H9 (cell line): ENCODE results near the gene CDC42. TPM values are rescaled to one million over a fixed set of nuclear protein-coding genes. Genes with fewer than 3 reads are reported as not detected.
"Not testable (repeated sequence)": the region's sequence is repeated elsewhere in the genome, so short reads cannot be mapped to it uniquely, and the experiment has no call there.

ENCODE experiments used
- DNase-seq: peaks from one replicate; pipeline ENCODE4 v3.0.0-alpha.2; 2017
- H2AFZ ChIP-seq: one replicate; pipeline ENCODE4 v1.6.1; 2013; ENCODE audit warnings: mild to moderate bottlenecking, low read length, control low read depth, moderate library complexity
- H2AK5ac ChIP-seq: 2 replicates; pipeline ENCODE4 v1.6.1; 2013; ENCODE audit warnings: low read length, control low read depth, mixed read lengths; ENCODE audit not compliant: insufficient read length
- H2BK120ac ChIP-seq: one replicate; pipeline ENCODE4 v1.6.1; 2013; ENCODE audit warnings: low read depth, mild to moderate bottlenecking, low read length, control low read depth, inconsistent platforms; ENCODE audit not compliant: poor library complexity, severe bottlenecking
- H2BK12ac ChIP-seq: 2 replicates; pipeline ENCODE4 v1.6.1; 2013; ENCODE audit warnings: low read length, control low read depth, mixed read lengths, low read depth; ENCODE audit not compliant: insufficient read length
- H2BK15ac ChIP-seq: 2 replicates; pipeline ENCODE4 v1.6.1; 2013; ENCODE audit warnings: low read depth, low read length, control low read depth
- H2BK20ac ChIP-seq: one replicate; pipeline ENCODE4 v1.6.1; 2013; ENCODE audit warnings: low read depth, mild to moderate bottlenecking, low read length, control low read depth, inconsistent platforms; ENCODE audit not compliant: poor library complexity, severe bottlenecking
- H2BK5ac ChIP-seq: 2 replicates; pipeline ENCODE4 v1.6.1; 2013; ENCODE audit warnings: low read length, control low read depth, mixed read lengths; ENCODE audit not compliant: insufficient read length
- H3K14ac ChIP-seq: 2 replicates; pipeline ENCODE4 v1.6.1; 2013; ENCODE audit warnings: low read length, control low read depth; ENCODE audit not compliant: insufficient read depth
- H3K18ac ChIP-seq: 2 replicates; pipeline ENCODE4 v1.6.1; 2013; ENCODE audit warnings: low read depth, mild to moderate bottlenecking, mixed read lengths, low read length, control low read depth; ENCODE audit not compliant: insufficient read length
- H3K23ac ChIP-seq: 2 replicates; pipeline ENCODE4 v1.6.1; 2013; ENCODE audit warnings: low read length, control low read depth, mixed read lengths, low read depth; ENCODE audit not compliant: insufficient read length
- H3K23me2 ChIP-seq: 2 replicates; pipeline ENCODE4 v1.6.1; 2013; ENCODE audit warnings: low read depth, mild to moderate bottlenecking, mixed read lengths, low read length, control low read depth; ENCODE audit not compliant: insufficient read length, poor library complexity, severe bottlenecking
- H3K27ac ChIP-seq: 2 replicates; pipeline ENCODE4 v1.5.1; 2013; ENCODE audit warnings: low read length, control low read depth, mixed read lengths, low read depth; ENCODE audit not compliant: insufficient read length
- H3K27me3 ChIP-seq: 2 replicates; pipeline ENCODE4 v1.6.1; 2013; ENCODE audit warnings: low read length, control low read depth, inconsistent platforms; ENCODE audit not compliant: insufficient read depth
- H3K4ac ChIP-seq: 2 replicates; pipeline ENCODE4 v1.6.1; 2013; ENCODE audit warnings: low read depth, mild to moderate bottlenecking, control low read depth, inconsistent platforms, low read length, moderate library complexity
- H3K4me1 ChIP-seq: 2 replicates; pipeline ENCODE4 v1.6.1; 2013; ENCODE audit warnings: low read length, control low read depth, inconsistent platforms; ENCODE audit not compliant: insufficient read depth
- H3K4me2 ChIP-seq: 2 replicates; pipeline ENCODE4 v1.6.1; 2013; ENCODE audit warnings: low read length, control low read depth, mixed read lengths; ENCODE audit not compliant: insufficient read length, insufficient read depth
- H3K56ac ChIP-seq: 2 replicates; pipeline ENCODE4 v1.6.1; 2013; ENCODE audit warnings: low read depth, mild to moderate bottlenecking, mixed read lengths, low read length, control low read depth; ENCODE audit not compliant: insufficient read length
- H3K79me1 ChIP-seq: 2 replicates; pipeline ENCODE4 v1.6.1; 2013; ENCODE audit warnings: low read depth, mild to moderate bottlenecking, moderate library complexity, low read length, control low read depth, inconsistent platforms; ENCODE audit not compliant: insufficient read depth, poor library complexity, severe bottlenecking
- H3K79me2 ChIP-seq: 2 replicates; pipeline ENCODE4 v1.6.1; 2013; ENCODE audit warnings: low read length, control low read depth, inconsistent platforms; ENCODE audit not compliant: insufficient read depth
- H3K9ac ChIP-seq: 2 replicates; pipeline ENCODE4 v1.6.1; 2013; ENCODE audit warnings: low read length, control low read depth, mixed read lengths; ENCODE audit not compliant: insufficient read length; ENCODE audit errors: extremely low read depth
- H3K9me3 ChIP-seq: one replicate; pipeline ENCODE4 v1.6.1; 2013; ENCODE audit warnings: low read depth, low read length, inconsistent platforms; ENCODE audit not compliant: control insufficient read depth
- H3T11ph ChIP-seq: one replicate; pipeline ENCODE4 v1.6.1; 2013; ENCODE audit warnings: mild to moderate bottlenecking, low read length, control low read depth, inconsistent platforms
- H4K20me1 ChIP-seq: one replicate; pipeline ENCODE4 v1.6.1; 2013; ENCODE audit not compliant: control insufficient read depth, insufficient read length, insufficient read depth
- H4K5ac ChIP-seq: 2 replicates; pipeline ENCODE4 v1.6.1; 2013; ENCODE audit warnings: low read depth, mild to moderate bottlenecking, mixed read lengths, low read length, control low read depth; ENCODE audit not compliant: insufficient read length
- H4K8ac ChIP-seq: replicated peaks from 2 replicates; pipeline ENCODE4 v1.6.1; 2013; ENCODE audit warnings: low read length, control low read depth, mixed read lengths, low read depth; ENCODE audit not compliant: insufficient read length
- H4K91ac ChIP-seq: 2 replicates; pipeline ENCODE4 v1.6.1; 2013; ENCODE audit warnings: low read depth, mild to moderate bottlenecking, moderate library complexity, mixed read lengths, low read length, control low read depth; ENCODE audit not compliant: insufficient read length
- H3K27ac Mint-ChIP-seq, 3 experiments: 2 replicates in 2 of 3; 3 replicates in 1 of 3; pipeline ENCODE4 v1.8.0; 2020 to 2021; ENCODE audit warnings: mixed read lengths in 3 of 3, mild to moderate bottlenecking in 1 of 3, moderate library complexity in 1 of 3
- H3K27me3 Mint-ChIP-seq: 2 replicates; pipeline ENCODE4 v1.8.0; 2021; ENCODE audit warnings: low read depth, mild to moderate bottlenecking, moderate library complexity, mixed read lengths
- H3K36me3 Mint-ChIP-seq, 3 experiments: 2 replicates in 2 of 3; 3 replicates in 1 of 3; pipeline ENCODE4 v1.8.0; 2020 to 2021; ENCODE audit warnings: low read depth in 3 of 3, mixed read lengths in 3 of 3; ENCODE audit not compliant: insufficient read depth in 1 of 3
- H3K4me1 Mint-ChIP-seq, 2 experiments: 2 replicates each; pipeline ENCODE4 v1.8.0; 2020; ENCODE audit warnings: mixed read lengths in 2 of 2
- H3K4me3 Mint-ChIP-seq, 2 experiments: 2 replicates in 1 of 2; 3 replicates in 1 of 2; pipeline ENCODE4 v1.8.0; 2020 to 2021; ENCODE audit warnings: mild to moderate bottlenecking in 2 of 2, mixed read lengths in 2 of 2, moderate library complexity in 1 of 2
- H3K9me3 Mint-ChIP-seq, 2 experiments: 2 replicates in 1 of 2; 3 replicates in 1 of 2; pipeline ENCODE4 v1.8.0; 2020; ENCODE audit warnings: mild to moderate bottlenecking in 2 of 2, mixed read lengths in 2 of 2, moderate library complexity in 1 of 2
- WGBS: extraction: QIAGEN DNeasy Blood & Tissue Kit; methylation state at CpG from one replicate; pipeline ENCODE4 v1.1.7; 2013; ENCODE audit warnings: missing lambda C conversion rate, low lambda C conversion rate, mixed read lengths; ENCODE audit not compliant: insufficient read length; ENCODE audit errors: extremely low coverage; 5-methylcytosine and 5-hydroxymethylcytosine counted together
- total RNA-seq: library from RNA; stranded (reverse); gene quantifications from 2 replicates; pipeline ENCODE4 v1.2.1, GENCODE V29; 2021
- TF ChIP-seq, protein P1 (sequence below): fragments of 200-600 bp; sonication (generic); conservative IDR thresholded peaks from 3 replicates; pipeline ENCODE4 v1.8.0; 2021; ENCODE audit warnings: antibody characterized with exemption, mild to moderate bottlenecking

CDC42 gene
- total RNA-seq, 1 experiment from 2014 or later: 197 TPM

GRCh38 chr1:22090867-22091266 lies 38.4 kb downstream of the CDC42 start:
- WGBS: no CpG with 5 or more reads among the region's 3 CpGs
- Histone ChIP-seq H2AK5ac (no peak overlapping the region), H3K4me1 (peaks cover 13% of the 10 kb centered on the region), H3K27me3 (no peaks in the 10 kb centered on the region), H2BK5ac (no peak overlapping the region), H3K23ac (no peak overlapping the region), H3K14ac (no peak overlapping the region), H2BK120ac (no peak overlapping the region), H3K23me2 (no peaks in the 10 kb centered on the region), H2BK15ac (no peak overlapping the region), H4K5ac (no peak overlapping the region), H2BK12ac (no peak overlapping the region), H3K56ac (no peak overlapping the region), H2BK20ac (no peak overlapping the region), H3K27ac (no peak overlapping the region), H3K4ac (no peak overlapping the region), H4K8ac (no peak overlapping the region), H3K79me2 (peaks cover 2% of the 10 kb centered on the region; the same call in 1 of the 2 replicates), H3K18ac (no peak overlapping the region), H3T11ph (no peak overlapping the region), H3K9ac (no peak overlapping the region), H4K91ac (no peak overlapping the region), H4K20me1 (no peaks in the 10 kb centered on the region), H3K4me2 (no peak overlapping the region), H3K79me1 (no peaks in the 10 kb centered on the region), H3K9me3 (no peaks in the 10 kb centered on the region), H2AFZ (no peak overlapping the region)
- no peak for DNase-seq
- Mint-ChIP-seq H3K27ac (peak overlapping the region in 1 of 3 experiments; percentile 61; a peak in 2 of 7 replicates), H3K4me3 (no peak overlapping the region), H3K27me3 (no peaks in the 10 kb centered on the region), H3K9me3 (no peaks in the 10 kb centered on the region), H3K36me3 (peaks cover 3 to 44% (median 36%) of the 10 kb centered on the region in 3 experiments; a peak in 5 of 7 replicates), H3K4me1 (peaks cover 40 to 55% of the 10 kb centered on the region in 2 experiments)
- TF ChIP-seq, protein P1, sequence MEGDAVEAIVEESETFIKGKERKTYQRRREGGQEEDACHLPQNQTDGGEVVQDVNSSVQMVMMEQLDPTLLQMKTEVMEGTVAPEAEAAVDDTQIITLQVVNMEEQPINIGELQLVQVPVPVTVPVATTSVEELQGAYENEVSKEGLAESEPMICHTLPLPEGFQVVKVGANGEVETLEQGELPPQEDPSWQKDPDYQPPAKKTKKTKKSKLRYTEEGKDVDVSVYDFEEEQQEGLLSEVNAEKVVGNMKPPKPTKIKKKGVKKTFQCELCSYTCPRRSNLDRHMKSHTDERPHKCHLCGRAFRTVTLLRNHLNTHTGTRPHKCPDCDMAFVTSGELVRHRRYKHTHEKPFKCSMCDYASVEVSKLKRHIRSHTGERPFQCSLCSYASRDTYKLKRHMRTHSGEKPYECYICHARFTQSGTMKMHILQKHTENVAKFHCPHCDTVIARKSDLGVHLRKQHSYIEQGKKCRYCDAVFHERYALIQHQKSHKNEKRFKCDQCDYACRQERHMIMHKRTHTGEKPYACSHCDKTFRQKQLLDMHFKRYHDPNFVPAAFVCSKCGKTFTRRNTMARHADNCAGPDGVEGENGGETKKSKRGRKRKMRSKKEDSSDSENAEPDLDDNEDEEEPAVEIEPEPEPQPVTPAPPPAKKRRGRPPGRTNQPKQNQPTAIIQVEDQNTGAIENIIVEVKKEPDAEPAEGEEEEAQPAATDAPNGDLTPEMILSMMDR: no peak

GRCh38 chr1:22092026-22092768 lies 39.7 kb downstream of the CDC42 start:
- H3K18ac ChIP-seq, H3K27me3 Mint-ChIP-seq, H3K9me3 ChIP-seq, H3K56ac ChIP-seq, H3K23me2 ChIP-seq, H2BK20ac ChIP-seq, H3K27ac ChIP-seq, H4K20me1 ChIP-seq, H2BK15ac ChIP-seq, H3K4ac ChIP-seq, H3K4me3 Mint-ChIP-seq, H2BK120ac ChIP-seq, H3K9ac ChIP-seq, H3K23ac ChIP-seq, H3K79me2 ChIP-seq, H3K14ac ChIP-seq, H3K9me3 Mint-ChIP-seq, H2AFZ ChIP-seq, H4K5ac ChIP-seq, DNase-seq, H3T11ph ChIP-seq, H3K79me1 ChIP-seq, H3K4me2 ChIP-seq, H2BK5ac ChIP-seq, H2BK12ac ChIP-seq, H2AK5ac ChIP-seq, H4K8ac ChIP-seq, H4K91ac ChIP-seq, H3K27me3 ChIP-seq: not testable (repeated sequence)
- WGBS: no CpG with 5 or more reads among the region's 3 CpGs
- peaks cover 3 to 44% (median 29%) of the 10 kb centered on the region in 3 experiments; a peak in 5 of 7 replicates for H3K36me3 Mint-ChIP-seq
- H3K27ac Mint-ChIP-seq: peak overlapping the region in 1 of 3 experiments; percentile 81; a peak in 1 of 7 replicates
- peaks cover 40 to 55% of the 10 kb centered on the region in 2 experiments for H3K4me1 Mint-ChIP-seq
- peaks cover 13% of the 10 kb centered on the region for H3K4me1 ChIP-seq
